SKM-1 (cell line): ENCODE data around the gene NLRP10.

Experiments
- DNase-seq: peaks from one replicate; lab custom pipeline; 2025; ENCODE audit not compliant: unreplicated experiment; lab: John Stamatoyannopoulos, UW

NLRP10 gene

DNA sequence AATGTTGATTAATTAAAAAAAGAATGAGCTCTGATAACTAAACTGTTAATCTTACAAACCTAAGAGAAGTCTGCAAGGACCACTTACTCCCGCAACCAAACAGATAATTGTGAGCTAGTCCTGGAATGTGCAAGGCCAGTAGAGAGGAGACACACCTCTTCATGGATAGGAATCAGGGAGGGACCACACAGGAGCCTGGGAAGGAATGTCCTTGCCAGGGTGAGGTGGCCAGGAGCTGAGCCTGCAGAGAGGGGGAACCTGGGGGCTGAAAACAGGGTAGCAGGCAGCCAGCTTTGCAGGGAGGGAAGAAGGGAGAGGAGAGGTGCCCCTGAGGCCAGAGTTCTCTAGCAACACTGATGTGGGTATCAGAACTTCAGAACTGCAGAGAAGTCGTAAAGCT, 9.4 kb upstream of the NLRP10 start:
- no peak for DNase-seq

DNA sequence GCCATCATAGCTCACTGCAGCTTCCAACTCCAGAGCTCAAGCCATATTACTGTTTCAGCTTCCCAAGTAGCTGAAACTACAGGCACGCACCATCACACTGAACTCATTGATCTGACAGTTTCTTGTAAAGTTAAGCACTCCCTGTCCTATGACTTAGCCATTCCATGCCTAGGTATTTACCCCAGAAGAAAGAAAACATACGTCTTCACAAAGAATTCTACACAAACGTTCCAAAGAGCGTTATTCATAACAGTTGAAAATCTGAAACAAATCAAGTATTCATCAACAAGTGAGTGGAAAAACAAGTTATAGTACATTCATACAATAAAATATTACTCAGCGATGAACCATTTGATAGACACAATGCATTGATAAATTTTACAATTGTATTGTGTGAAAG, 7.8 kb upstream of the NLRP10 start:
- no peak for DNase-seq

DNA sequence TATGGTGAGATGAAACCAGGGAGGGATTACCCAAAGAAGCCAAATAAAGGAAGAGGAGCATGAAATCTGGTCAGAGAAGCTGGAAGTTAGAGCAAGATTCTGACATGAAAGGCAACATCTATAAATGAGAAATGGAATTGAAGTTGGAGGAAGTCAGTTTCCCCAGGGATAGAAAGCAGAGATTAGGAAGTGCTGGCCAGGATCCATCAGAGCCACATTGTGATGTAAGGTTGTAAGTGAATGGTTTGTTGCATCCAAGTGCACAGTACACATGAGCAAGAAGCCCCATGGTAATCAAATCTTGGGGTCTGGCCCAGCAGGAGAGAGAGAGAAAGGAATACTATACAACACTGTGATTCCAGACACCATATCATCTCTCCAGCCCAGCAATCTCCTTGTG, 6.6 kb upstream of the NLRP10 start:
- DNase-seq = no peak

- no peak for DNase-seq
Measured at GRCh38 chr11:7969756-7970646, 4.8 kb upstream of the NLRP10 start.

DNA sequence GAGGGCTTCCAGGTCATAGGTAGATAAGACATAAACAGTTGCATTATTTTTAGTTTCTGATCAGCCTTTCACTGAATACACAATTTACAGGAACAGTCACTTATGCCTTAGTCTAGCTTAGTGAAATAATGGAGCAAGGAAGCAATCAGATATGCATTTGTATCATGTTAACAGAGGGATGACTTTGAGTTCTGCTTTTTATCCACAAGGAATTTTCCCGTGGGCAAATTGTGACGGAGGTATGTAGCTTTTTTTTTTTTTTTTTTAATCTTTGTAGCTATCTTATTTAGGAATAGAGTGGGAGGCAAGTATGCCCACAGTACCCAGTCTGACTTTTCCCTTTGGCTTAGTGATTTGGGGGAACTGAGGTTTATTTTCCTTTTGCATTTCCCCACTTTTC, 3.4 kb upstream of the NLRP10 start:
- DNase-seq = no peak

DNA sequence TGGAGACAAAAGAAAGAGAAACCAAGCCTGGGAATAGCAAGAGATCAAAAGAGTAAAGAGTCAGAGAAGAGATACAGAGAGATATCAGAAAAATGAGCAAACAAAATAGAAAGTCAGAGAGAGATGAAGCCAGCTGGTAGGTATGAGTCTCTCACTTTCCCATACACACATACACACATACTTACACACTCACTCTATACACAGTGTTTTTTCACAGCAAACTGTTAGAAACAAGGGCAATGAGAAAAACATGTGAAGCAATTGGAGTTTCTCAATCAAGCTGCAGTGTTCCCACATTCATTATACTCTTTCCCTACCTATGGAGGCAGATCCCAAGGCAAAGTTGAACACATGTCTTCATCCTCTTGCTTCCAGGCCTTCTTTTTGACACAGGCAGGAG, 2.6 kb upstream of the NLRP10 start:
- no peak for DNase-seq

GRCh38 chr11:7967097-7967496, 1.9 kb upstream of the NLRP10 start:
- no peak for DNase-seq

GRCh38 chr11:7964873-7965272, 374 bp downstream of the NLRP10 start:
- DNase-seq = no peak

DNA sequence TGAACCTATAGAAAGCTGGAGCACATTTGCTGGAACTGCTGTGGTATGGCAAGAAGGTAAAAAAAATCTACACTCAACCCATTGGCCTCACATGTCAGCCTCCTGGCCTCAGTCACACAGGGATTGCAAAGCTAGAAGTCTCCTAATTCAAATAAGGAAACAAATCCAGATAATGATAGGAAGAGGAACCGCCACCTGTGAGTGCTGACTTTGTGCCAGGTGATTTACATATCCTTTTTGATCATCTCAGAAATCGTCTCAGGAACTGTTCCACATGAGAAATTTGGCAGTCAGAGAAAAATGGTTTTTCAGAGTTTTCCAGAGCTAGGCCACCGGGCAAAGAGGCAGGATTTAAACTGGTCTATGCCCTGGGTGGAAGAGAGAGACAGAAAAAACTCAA, 986 bp downstream of the NLRP10 start:
- no peak for DNase-seq

GRCh38 chr11:7955191-7955590, 10.1 kb downstream of the NLRP10 start:
- no peak for DNase-seq

DNA sequence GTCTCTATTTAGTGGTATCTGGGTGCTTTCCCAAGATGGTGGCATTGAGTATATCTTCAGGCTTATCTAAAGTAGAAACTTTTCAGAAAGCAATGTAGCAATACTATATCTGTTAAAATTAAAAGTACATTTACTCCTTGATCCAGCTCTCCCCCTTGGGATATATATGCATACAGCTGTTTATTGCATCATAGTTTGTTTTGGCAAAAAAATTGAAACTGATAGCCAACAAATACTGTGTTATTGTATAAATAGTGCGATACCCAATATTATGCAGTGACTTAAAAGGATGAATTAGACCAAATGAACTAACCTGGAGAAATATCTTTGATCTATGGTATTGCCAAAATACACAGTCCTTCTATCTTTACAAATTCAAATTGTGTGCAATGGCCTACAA, 15.3 kb downstream of the NLRP10 start:
- no peak for DNase-seq

GRCh38 chr11:7944123-7944522, 21.1 kb downstream of the NLRP10 start:
- no peak for DNase-seq

GRCh38 chr11:7941608-7942007, 23.6 kb downstream of the NLRP10 start, which contains the start of gene OR10A3:
OR10A3 (minus strand) TSS chr11:7941708; CDS start chr11:7939520, 2,188 bp downstream.
- no peak for DNase-seq

GRCh38 chr11:7941146-7941545, 24.1 kb downstream of the NLRP10 start:
- no peak for DNase-seq

DNA sequence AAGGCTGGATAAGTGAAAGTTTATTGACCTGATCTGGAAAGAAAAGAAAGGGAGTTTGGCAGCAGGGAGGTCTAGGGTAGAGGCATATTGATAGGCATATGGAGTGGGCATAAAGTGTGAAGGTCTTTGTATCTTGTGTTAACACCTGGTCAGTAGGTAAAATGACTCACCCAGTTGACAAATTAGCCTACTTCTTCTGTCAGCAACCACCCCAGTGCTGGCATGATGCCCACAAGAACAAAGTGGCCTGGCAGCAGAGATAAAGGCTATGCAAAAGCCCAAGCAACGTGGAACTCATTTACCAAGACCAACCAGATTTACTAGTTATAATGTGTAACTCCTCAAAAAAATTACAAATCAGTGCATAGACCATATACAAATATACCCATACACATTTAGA, 28.6 kb downstream of the NLRP10 start:
- DNase-seq = no peak

GRCh38 chr11:7931168-7931567, 34.1 kb downstream of the NLRP10 start, which contains the start of gene OR10A6:
OR10A6 (minus strand) TSS chr11:7931268; CDS start chr11:7928662, 2,606 bp downstream.
- no peak for DNase-seq

DNA sequence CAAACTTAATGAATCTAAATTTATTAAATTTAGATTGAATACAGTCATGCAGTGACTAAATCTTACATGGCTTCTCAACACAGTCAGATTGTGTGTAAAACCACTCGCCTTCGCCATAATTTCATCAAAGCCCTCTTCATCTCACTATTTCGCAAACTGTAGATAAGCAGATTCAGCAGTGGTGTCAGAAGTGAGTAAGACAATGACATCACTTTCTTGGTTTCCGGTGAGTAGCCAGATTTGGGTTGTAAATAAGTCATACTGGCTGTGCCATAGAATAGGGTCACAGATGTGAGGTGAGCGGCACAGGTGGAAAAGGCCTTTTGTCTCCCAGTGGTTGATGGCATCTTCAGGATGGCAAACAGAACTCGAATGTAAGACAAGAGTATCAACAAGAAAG, 37.6 kb downstream of the NLRP10 start:
- no peak for DNase-seq

- no peak for DNase-seq
Measured at GRCh38 chr11:7924536-7924935, 40.7 kb downstream of the NLRP10 start.

- no peak for DNase-seq
Measured at GRCh38 chr11:7918141-7918540, 47.1 kb downstream of the NLRP10 start.
